ENCODE data around the gene CCDC24. TPM values are rescaled to one million over a fixed set of nuclear protein-coding genes. Genes with fewer than 3 reads are reported as not detected.

The CCDC24 gene
- total RNA-seq, 4 donors from 2014 or later = 3.1 to 10.6 (median 7.0) TPM; not detected in 1

- no peaks in the 10 kb centered on the region for H3K36me3 ChIP-seq
- H3K4me1 ChIP-seq = no peaks in the 10 kb centered on the region
- H3K4me3 ChIP-seq = no peak overlapping the region
- no peak overlapping the region for H3K27ac ChIP-seq
- no peak for TF ChIP-seq POLR2A (IDR thresholded peaks at IDR 0.05)
- H3K9me3 ChIP-seq = no peaks in the 10 kb centered on the region
- no peaks in the 10 kb centered on the region for H3K27me3 ChIP-seq
- no peak for DNase-seq
- intact Hi-C loops (cut with DNase I; ENCODE audit: low total_unique reads) = no loop called here
Observed at GRCh38 chr1:44019466-44019948, 28.1 kb downstream of the CCDC24 start.

- no peaks in the 10 kb centered on the region for H3K36me3 ChIP-seq
- intact Hi-C loops (cut with DNase I; ENCODE audit: low total_unique reads) = no loop called here
- no peak for DNase-seq
- no peaks in the 10 kb centered on the region for H3K9me3 ChIP-seq
- no peaks in the 10 kb centered on the region for H3K27me3 ChIP-seq
- no peaks in the 10 kb centered on the region for H3K4me1 ChIP-seq
- no peak overlapping the region for H3K4me3 ChIP-seq
- no peak overlapping the region for H3K27ac ChIP-seq
- no peak for TF ChIP-seq POLR2A (IDR thresholded peaks at IDR 0.05)
- TF ChIP-seq CTCF (IDR thresholded peaks at IDR 0.05) = no peak
Observed at GRCh38 chr1:44020464-44020863, 29.1 kb downstream of the CCDC24 start.

- Histone ChIP-seq H3K9me3 (no peaks in the 10 kb centered on the region), H3K4me3 (no peak overlapping the region), H3K4me1 (no peaks in the 10 kb centered on the region), H3K27ac (no peak overlapping the region), H3K27me3 (no peaks in the 10 kb centered on the region), H3K36me3 (no peaks in the 10 kb centered on the region)
- no peak for DNase-seq
- intact Hi-C loops (cut with DNase I; ENCODE audit: low total_unique reads) = no loop called here
- TF ChIP-seq POLR2A (IDR thresholded peaks at IDR 0.05) (no peak), CTCF (IDR thresholded peaks at IDR 0.05) (no peak)
Observed at GRCh38 chr1:44021156-44021555, 29.8 kb downstream of the CCDC24 start.

GRCh38 chr1:44021581-44022321, 30.4 kb downstream of the CCDC24 start:
- no peaks in the 10 kb centered on the region for H3K9me3 ChIP-seq
- intact Hi-C loops (cut with DNase I; ENCODE audit: low total_unique reads) = no loop called here
- no peak for DNase-seq
- no peak overlapping the region for H3K4me3 ChIP-seq
- H3K4me1 ChIP-seq = no peaks in the 10 kb centered on the region
- H3K27me3 ChIP-seq = no peaks in the 10 kb centered on the region
- H3K27ac ChIP-seq = no peak overlapping the region
- no peaks in the 10 kb centered on the region for H3K36me3 ChIP-seq
- no peak for TF ChIP-seq CTCF (IDR thresholded peaks at IDR 0.05)
- TF ChIP-seq POLR2A (IDR thresholded peaks at IDR 0.05) = no peak

- no peak for TF ChIP-seq POLR2A (IDR thresholded peaks at IDR 0.05)
- no peak for TF ChIP-seq CTCF (IDR thresholded peaks at IDR 0.05)
- intact Hi-C loops (cut with DNase I; ENCODE audit: low total_unique reads) = no loop called here
- no peaks in the 10 kb centered on the region for H3K9me3 ChIP-seq
- no peak overlapping the region for H3K27ac ChIP-seq
- DNase-seq = no peak
- H3K27me3 ChIP-seq = no peaks in the 10 kb centered on the region
- H3K4me3 ChIP-seq = no peak overlapping the region
- no peaks in the 10 kb centered on the region for H3K36me3 ChIP-seq
- H3K4me1 ChIP-seq = peaks cover 0 to 5% of the 10 kb centered on the region in 2 donors
Observed at GRCh38 chr1:44024031-44024902, 32.9 kb downstream of the CCDC24 start.
